Endodermal cell (in vitro differentiated cells): ENCODE data around the gene BAHCC1. TPM values are rescaled to one million over a fixed set of nuclear protein-coding genes. Genes with fewer than 3 reads are reported as not detected.

Source experiments
- DNase-seq: peaks from one replicate; pipeline ENCODE4 v3.0.0-alpha.2; 2017
- H3K27ac ChIP-seq: 2 replicates; pipeline ENCODE4 v1.5.1; 2013; ENCODE audit warnings: mild to moderate bottlenecking, low read depth, low read length, moderate library complexity
- H3K27me3 ChIP-seq: 2 replicates; pipeline ENCODE4 v1.6.1; 2013; ENCODE audit warnings: mild to moderate bottlenecking, low read length, moderate library complexity; ENCODE audit not compliant: insufficient read depth, control insufficient read depth, poor library complexity, severe bottlenecking
- H3K36me3 ChIP-seq: 2 replicates; pipeline ENCODE4 v1.7.0; 2013; ENCODE audit warnings: mild to moderate bottlenecking, low read length, moderate library complexity; ENCODE audit not compliant: control insufficient read depth, insufficient read depth
- H3K4me1 ChIP-seq: one replicate; pipeline ENCODE4 v1.7.0; 2013; ENCODE audit warnings: low read length; ENCODE audit not compliant: control insufficient read depth, insufficient read depth
- H3K4me3 ChIP-seq: 2 replicates; pipeline ENCODE4 v1.5.1; 2013; ENCODE audit warnings: mild to moderate bottlenecking, low read length, moderate library complexity
- H3K9ac ChIP-seq: 2 replicates; pipeline ENCODE4 v1.6.1; 2013; ENCODE audit warnings: mild to moderate bottlenecking, low read length, moderate library complexity; ENCODE audit not compliant: poor library complexity, severe bottlenecking; ENCODE audit errors: extremely low read depth
- H3K9me3 ChIP-seq: 2 replicates; pipeline ENCODE4 v1.6.1; 2013; ENCODE audit warnings: mild to moderate bottlenecking, low read length, moderate library complexity; ENCODE audit not compliant: control insufficient read depth
- H3K27ac Mint-ChIP-seq: 2 replicates; pipeline ENCODE4 v1.8.0; 2020; ENCODE audit warnings: mixed read lengths
- H3K27me3 Mint-ChIP-seq: 2 replicates; pipeline ENCODE4 v1.8.0; 2021; ENCODE audit warnings: mild to moderate bottlenecking, mixed read lengths; ENCODE audit not compliant: insufficient read depth
- H3K36me3 Mint-ChIP-seq: 2 replicates; pipeline ENCODE4 v1.8.0; 2020; ENCODE audit warnings: low read depth, mixed read lengths
- H3K4me1 Mint-ChIP-seq: 2 replicates; pipeline ENCODE4 v1.8.0; 2020; ENCODE audit warnings: mixed read lengths
- H3K4me3 Mint-ChIP-seq: 2 replicates; pipeline ENCODE4 v1.8.0; 2020; ENCODE audit warnings: mild to moderate bottlenecking, moderate library complexity, mixed read lengths
- H3K9me3 Mint-ChIP-seq: 2 replicates; pipeline ENCODE4 v1.8.0; 2020; ENCODE audit warnings: mild to moderate bottlenecking, mixed read lengths
- CTCF ChIP-seq: fragments of 200-600 bp; sonication (generic); conservative IDR thresholded peaks from 2 replicates; pipeline ENCODE4 v1.5.0; 2021; ENCODE audit warnings: antibody characterized with exemption, mild to moderate bottlenecking
- WGBS, 2 experiments: methylation state at CpG; one replicate each; pipeline versions ENCODE4 v1.1.5 to v1.1.7; 2013; ENCODE audit warnings: missing lambda C conversion rate in 2 of 2, mixed read lengths in 1 of 2; ENCODE audit not compliant: insufficient coverage in 1 of 2, insufficient read length in 1 of 2; 5-methylcytosine and 5-hydroxymethylcytosine counted together
- total RNA-seq, 2 donors: library from RNA; stranded (reverse); fragmentation: NEBNext Ultra II Directional in 1 of 2; extraction: Animal tissue kit (Norgen Biotek cat#: 25700) in 1 of 2; gene quantifications; 2 replicates in 1 of 2; 3 replicates in 1 of 2; pipeline ENCODE4 v1.2.1, GENCODE V29; 2021

The BAHCC1 gene
- total RNA-seq, 2 donors from 2014 or later = 63.9 to 78.1 TPM

DNA sequence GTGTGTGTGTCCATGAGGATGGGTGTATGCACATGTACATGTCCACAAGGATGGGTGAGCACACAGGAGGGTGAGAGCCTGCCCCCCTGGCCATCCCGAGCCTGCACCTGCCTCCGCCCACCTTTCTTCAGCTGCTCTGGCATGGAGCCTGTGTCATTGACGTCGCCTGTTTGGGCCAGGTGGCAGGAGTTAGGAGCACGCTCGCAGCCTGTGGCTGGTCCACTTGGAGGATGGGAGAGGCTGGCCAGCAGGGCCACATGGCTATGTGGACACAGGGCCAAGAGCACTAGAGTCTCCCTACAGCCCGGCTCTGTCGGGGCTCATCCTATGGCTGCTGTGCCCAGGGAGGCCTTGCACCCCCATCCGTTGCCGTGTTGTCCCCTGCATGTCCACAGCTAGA, 21.4 kb downstream of the BAHCC1 start:
- H3K27me3 ChIP-seq = no peaks in the 10 kb centered on the region
- no peaks in the 10 kb centered on the region for H3K36me3 ChIP-seq
- Mint-ChIP-seq H3K36me3 (no peaks in the 10 kb centered on the region), H3K27me3 (no peaks in the 10 kb centered on the region), H3K9me3 (no peaks in the 10 kb centered on the region), H3K4me3 (no peak overlapping the region), H3K4me1 (peaks cover 2% of the 10 kb centered on the region), H3K27ac (no peak overlapping the region)
- no peaks in the 10 kb centered on the region for H3K9me3 ChIP-seq
- WGBS, 2 experiments = 86 to 90% methylated on average over 4 to 10 of the region's 10 CpGs
- no peak overlapping the region for H3K4me3 ChIP-seq
- H3K9ac ChIP-seq = no peak overlapping the region
- no peak for TF ChIP-seq CTCF
- H3K4me1 ChIP-seq = no peaks in the 10 kb centered on the region
- no peak for DNase-seq
- H3K27ac ChIP-seq = no peak overlapping the region

DNA sequence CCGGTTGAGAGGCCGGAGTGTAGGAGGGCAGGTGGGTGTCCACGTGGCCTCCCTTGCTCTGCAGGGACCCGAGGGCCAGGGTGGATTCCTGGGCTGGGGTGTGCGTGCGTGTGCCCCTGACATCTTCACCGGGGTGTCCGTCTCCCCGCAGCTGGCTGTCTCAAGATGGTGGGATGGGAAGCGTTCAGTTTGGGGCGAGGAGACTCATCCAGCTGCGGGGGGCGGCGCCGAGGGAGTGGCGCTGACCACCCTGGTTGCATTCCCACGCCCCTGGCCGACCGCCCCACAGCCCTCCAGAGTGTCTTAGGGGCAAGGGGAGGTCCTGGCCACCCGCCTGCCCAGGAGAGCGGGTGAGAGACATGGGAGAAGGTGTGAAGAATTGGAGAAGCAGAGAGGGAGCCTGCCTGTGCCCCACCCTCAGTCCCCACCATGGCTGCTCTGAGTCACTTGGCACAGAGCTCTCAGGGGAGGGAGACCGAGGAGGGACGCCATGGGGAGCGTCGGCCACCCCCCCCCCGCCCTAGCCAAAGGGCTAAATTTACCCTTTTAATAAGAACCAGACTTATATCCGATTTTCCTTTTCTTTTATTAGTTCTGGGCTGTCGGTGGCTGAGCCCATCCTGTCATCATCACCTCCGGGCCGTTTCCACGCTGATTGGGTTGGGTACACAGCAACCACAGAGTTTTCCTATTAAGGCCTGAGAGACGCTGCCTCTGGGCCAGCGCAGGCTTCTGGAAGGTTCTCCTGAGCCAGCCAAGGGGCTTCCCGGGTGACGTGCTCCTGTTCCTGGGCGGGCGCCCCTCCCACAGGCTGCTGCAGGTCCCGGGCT, 22.0 kb downstream of the BAHCC1 start:
- Histone ChIP-seq H3K4me3 (no peak overlapping the region), H3K9ac (no peak overlapping the region), H3K27ac (no peak overlapping the region), H3K4me1 (no peaks in the 10 kb centered on the region), H3K9me3 (no peaks in the 10 kb centered on the region), H3K36me3 (no peaks in the 10 kb centered on the region), H3K27me3 (no peaks in the 10 kb centered on the region)
- H3K4me3 Mint-ChIP-seq = no peak overlapping the region
- no peaks in the 10 kb centered on the region for H3K27me3 Mint-ChIP-seq
- WGBS, 2 experiments = 89% methylated on average over 19 to 36 of the region's 38 CpGs
- TF ChIP-seq CTCF = no peak
- H3K4me1 Mint-ChIP-seq = peaks cover 2% of the 10 kb centered on the region
- no peak overlapping the region for H3K27ac Mint-ChIP-seq
- DNase-seq = no peak
- H3K9me3 Mint-ChIP-seq = no peaks in the 10 kb centered on the region
- no peaks in the 10 kb centered on the region for H3K36me3 Mint-ChIP-seq

GRCh38 chr17:81417879-81418709, 22.8 kb downstream of the BAHCC1 start:
- no peaks in the 10 kb centered on the region for H3K9me3 Mint-ChIP-seq
- H3K36me3 Mint-ChIP-seq = no peaks in the 10 kb centered on the region
- Histone ChIP-seq H3K27ac (no peak overlapping the region), H3K27me3 (no peaks in the 10 kb centered on the region), H3K4me1 (peaks cover under 1% of the 10 kb centered on the region), H3K36me3 (no peaks in the 10 kb centered on the region), H3K4me3 (no peak overlapping the region), H3K9ac (no peak overlapping the region), H3K9me3 (no peaks in the 10 kb centered on the region)
- H3K27me3 Mint-ChIP-seq = no peaks in the 10 kb centered on the region
- DNase-seq = no peak
- H3K4me3 Mint-ChIP-seq = no peak overlapping the region
- H3K4me1 Mint-ChIP-seq = peaks cover 2% of the 10 kb centered on the region
- TF ChIP-seq CTCF = no peak
- 93 to 95% methylated on average over 13 to 23 of the region's 23 CpGs for WGBS, 2 experiments
- H3K27ac Mint-ChIP-seq = no peak overlapping the region
